Heart left ventricle (tissue), 16 donors: ENCODE results near the gene CELF2. TPM values are rescaled to one million over a fixed set of nuclear protein-coding genes. Genes with fewer than 3 reads are reported as not detected.

ENCODE experiments used
- ATAC-seq, 4 donors: fragments of 200-7000 bp; cut with Tn5 transposase; one replicate each; pipeline ENCODE4 v1.9.1; 2020 to 2022; ENCODE audit warnings: moderate library complexity in 4 of 4, mild to moderate bottlenecking in 3 of 4, moderate number of reproducible peaks in 1 of 4
- DNase-seq, 5 donors: peaks; one replicate each; pipeline ENCODE4 v3.0.0-alpha.2; 2020
- H3K27ac ChIP-seq, 12 donors: fragments of 200-600 bp; sonication (generic) in 4 of 12; one replicate each; pipeline versions ENCODE4 v1.5.0 to v1.8.0; 2016 to 2022; ENCODE audit warnings: mild to moderate bottlenecking in 2 of 12
- H3K27me3 ChIP-seq, 9 donors: fragments of 200-600 bp; sonication (generic) in 2 of 9; one replicate each; pipeline versions ENCODE4 v1.5.1 to v1.8.0; 2016 to 2022; ENCODE audit warnings: mild to moderate bottlenecking in 3 of 9
- H3K36me3 ChIP-seq, 9 donors: fragments of 200-600 bp; sonication (generic) in 2 of 9; one replicate each; pipeline versions ENCODE4 v1.5.0 to v1.8.0; 2018 to 2022; ENCODE audit warnings: mild to moderate bottlenecking in 2 of 9
- H3K4me1 ChIP-seq, 12 donors: fragments of 200-600 bp; sonication (generic) in 4 of 12; one replicate each; pipeline versions ENCODE4 v1.5.0 to v1.8.0; 2016 to 2022; ENCODE audit warnings: mild to moderate bottlenecking in 3 of 12
- H3K4me3 ChIP-seq, 12 donors: fragments of 200-600 bp; sonication (generic) in 4 of 12; one replicate each; pipeline versions ENCODE4 v1.5.0 to v1.8.0; 2017 to 2022; ENCODE audit warnings: mild to moderate bottlenecking in 9 of 12, moderate library complexity in 4 of 12
- H3K9me3 ChIP-seq, 12 donors: fragments of 200-600 bp; sonication (generic) in 4 of 12; one replicate each; pipeline versions ENCODE4 v1.5.0 to v1.8.0; 2016 to 2022; ENCODE audit warnings: mild to moderate bottlenecking in 1 of 12
- POLR2A ChIP-seq, 2 donors: fragments of 450-650 bp; IDR thresholded peaks; one replicate each; pipeline ENCODE4 v1.6.1; 2017; ENCODE audit warnings: antibody characterized with exemption in 2 of 2, mild to moderate bottlenecking in 2 of 2, moderate library complexity in 2 of 2
- WGBS, 4 donors: extraction: QIAGEN DNeasy Blood & Tissue Kit in 2 of 4; methylation state at CpG; one replicate each; pipeline versions ENCODE4 v1.1.5 to v1.1.7; 2013 to 2018; 5-methylcytosine and 5-hydroxymethylcytosine counted together
- intact Hi-C, 10 donors: fragments of 100-400 bp; cut with DNase I; formaldehyde crosslinking; loops; one replicate each; pipeline versions ENCODE4 v1.11.1 to v1.14.2; 2022
- polyA plus RNA-seq, 2 donors: library from polyadenylated mRNA; stranded (reverse); fragments of 200-250 nt; gene quantifications; one replicate each; pipeline ENCODE4 v1.2.3, GENCODE V29; 2013
- total RNA-seq, 9 donors: library from RNA; depleted of rRNA in 2 of 9; stranded (reverse); fragments of >200 nt in 2 of 9; fragmentation: NEBNext Ultra II Directional in 3 of 9; extraction: Animal tissue kit (Norgen Biotek cat#: 25700) in 3 of 9; gene quantifications; one replicate each; pipeline versions ENCODE4 v1.1.0 to v1.2.4, GENCODE V29; 2016 to 2023
- TF ChIP-seq, protein P1 (sequence below), 12 donors: fragments of 200-600 bp; sonication (generic) in 4 of 12; IDR thresholded peaks; one replicate each; pipeline versions ENCODE4 v1.5.0 to v1.8.0; 2018 to 2022; ENCODE audit warnings: antibody characterized with exemption in 12 of 12, mild to moderate bottlenecking in 5 of 12
- donor health status: ischemic (EF 13 %, LVEDD 7.1; RV severe dilation, severe dysfunction).
- donor health status: healthy with polysubstance abuse.
- donor health status: DM: no; HTN: yes; CAD: no.
- donor health status: DM: no; HTN: no; CAD: no.
- donor health status: ischemic (EF 25% LVEDD 6.9; RV normal size, moderate dysfunction).
- donor health status: ischemic (EF 25% LVEDD 5.7; RV mildly dilated, moderate dysfunction).
- donor health status: healthy.
- donor health status: DM: yes; HTN: yes; CAD: no.
- donor health status: ischemic (EF 35%, LVEDD 5.7; RV mildly dilated, moderate dysfunction).
- donor health status: nonischemic (EF 11% LVEDD 7.7; RV severe dilation, severe dysfunction).
- donor health status: DM: yes; HTN: yes; CAD: no.
- donor health status: PGD.
- donor health status: ischemic (EF 29% LVEDD 5.4; RV normal size, mild dysfunction).
- donor health status: nonischemic (EF 23%, LVEDD 6.1; RV moderate dilation, normal function).

Gene CELF2
- total and polyA plus RNA-seq, 11 donors: 14.2 to 103 (median 67.1) TPM

DNA sequence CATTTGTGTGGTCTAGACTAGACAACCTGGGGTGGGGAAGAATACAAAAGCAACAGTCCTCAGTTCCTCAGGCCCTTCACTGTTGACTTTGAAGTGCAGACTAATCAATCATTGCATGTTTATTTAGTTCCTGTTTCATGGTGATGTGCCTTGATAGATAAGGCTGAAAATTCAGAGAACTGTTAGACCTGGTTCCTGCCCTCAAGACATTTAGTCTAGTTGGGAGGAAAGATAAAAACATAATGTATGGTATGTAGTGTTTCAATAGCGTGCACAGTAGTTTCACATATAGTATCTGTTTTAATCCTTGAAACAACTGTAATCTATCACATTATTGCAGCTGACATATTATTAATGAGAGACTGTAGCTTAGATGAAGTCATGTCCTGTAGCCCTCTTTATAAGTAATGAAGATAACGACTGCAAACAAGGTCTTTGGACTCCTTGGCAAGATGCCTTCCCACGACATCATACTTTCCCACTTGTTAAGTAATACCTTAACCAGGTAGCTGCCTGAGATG, 124.0 kb downstream of the CELF2 start:
- intact Hi-C loops: no loop called here
- DNase-seq (no peak), ATAC-seq (no peak)
- no peak for TF ChIP-seq POLR2A (IDR thresholded peaks at IDR 0.05)
- TF ChIP-seq, protein P1, sequence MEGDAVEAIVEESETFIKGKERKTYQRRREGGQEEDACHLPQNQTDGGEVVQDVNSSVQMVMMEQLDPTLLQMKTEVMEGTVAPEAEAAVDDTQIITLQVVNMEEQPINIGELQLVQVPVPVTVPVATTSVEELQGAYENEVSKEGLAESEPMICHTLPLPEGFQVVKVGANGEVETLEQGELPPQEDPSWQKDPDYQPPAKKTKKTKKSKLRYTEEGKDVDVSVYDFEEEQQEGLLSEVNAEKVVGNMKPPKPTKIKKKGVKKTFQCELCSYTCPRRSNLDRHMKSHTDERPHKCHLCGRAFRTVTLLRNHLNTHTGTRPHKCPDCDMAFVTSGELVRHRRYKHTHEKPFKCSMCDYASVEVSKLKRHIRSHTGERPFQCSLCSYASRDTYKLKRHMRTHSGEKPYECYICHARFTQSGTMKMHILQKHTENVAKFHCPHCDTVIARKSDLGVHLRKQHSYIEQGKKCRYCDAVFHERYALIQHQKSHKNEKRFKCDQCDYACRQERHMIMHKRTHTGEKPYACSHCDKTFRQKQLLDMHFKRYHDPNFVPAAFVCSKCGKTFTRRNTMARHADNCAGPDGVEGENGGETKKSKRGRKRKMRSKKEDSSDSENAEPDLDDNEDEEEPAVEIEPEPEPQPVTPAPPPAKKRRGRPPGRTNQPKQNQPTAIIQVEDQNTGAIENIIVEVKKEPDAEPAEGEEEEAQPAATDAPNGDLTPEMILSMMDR (IDR thresholded peaks at IDR 0.05): no peak
- no peaks in the 10 kb centered on the region for H3K9me3 ChIP-seq
- no peak overlapping the region for H3K4me3 ChIP-seq
- 43 to 56% (median 50%) methylated on average over 3 of the region's 3 CpGs for WGBS, 4 donors
- H3K4me1 ChIP-seq: peaks cover 0 to 42% (median 24%) of the 10 kb centered on the region in 12 donors
- H3K27ac ChIP-seq: no peak overlapping the region
- H3K27me3 ChIP-seq: no peaks in the 10 kb centered on the region
- no peaks in the 10 kb centered on the region for H3K36me3 ChIP-seq

DNA sequence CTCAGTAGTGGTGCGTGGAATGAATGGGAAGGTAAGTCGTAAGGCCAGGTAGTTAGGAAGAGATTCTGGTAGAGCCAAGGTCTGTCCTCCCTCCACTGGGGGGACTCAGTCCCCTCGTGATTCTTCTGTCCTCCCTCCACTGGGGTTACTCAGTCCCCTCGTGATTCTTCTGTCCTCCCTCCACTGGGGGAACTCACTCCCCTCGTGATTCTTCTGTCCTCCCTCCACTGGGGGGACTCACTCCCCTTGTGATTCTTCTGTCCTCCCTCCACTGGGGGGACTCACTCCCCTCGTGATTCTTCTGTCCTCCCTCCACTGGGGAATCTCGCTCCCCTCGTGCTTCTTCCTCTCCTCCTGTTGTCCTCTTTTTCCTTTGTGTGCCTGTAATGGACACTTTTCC, 125.1 kb downstream of the CELF2 start:
- H3K27me3 ChIP-seq: no peaks in the 10 kb centered on the region
- 88 to 91% (median 89%) methylated on average over 8 of the region's 8 CpGs for WGBS, 4 donors
- intact Hi-C loops: no loop called here

DNA sequence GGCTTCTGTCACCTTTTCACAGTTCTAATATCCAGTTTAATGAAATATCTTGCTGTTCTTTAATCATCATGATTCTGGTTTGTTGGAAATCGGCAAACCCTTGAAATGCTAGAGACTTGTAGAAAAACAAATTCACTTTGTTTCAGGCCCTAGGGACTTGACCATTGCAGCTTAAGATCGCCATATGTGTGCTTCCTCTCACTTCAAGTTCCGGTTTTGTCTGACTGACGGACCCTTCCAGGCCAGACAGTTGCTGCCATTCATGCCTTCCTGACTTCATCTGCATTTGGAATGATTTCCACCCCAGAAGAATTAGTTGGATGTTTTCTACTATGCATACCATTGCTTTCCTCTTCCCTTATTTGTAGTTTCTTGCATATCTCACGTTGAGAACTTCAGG, 125.6 kb downstream of the CELF2 start:
- intact Hi-C loops: no loop called here
- TF ChIP-seq POLR2A (IDR thresholded peaks at IDR 0.05): no peak
- TF ChIP-seq, protein P1 (IDR thresholded peaks at IDR 0.05): no peak
- Histone ChIP-seq H3K36me3 (no peaks in the 10 kb centered on the region), H3K27me3 (no peaks in the 10 kb centered on the region), H3K4me1 (peaks cover 0 to 59% (median 38%) of the 10 kb centered on the region in 12 donors), H3K27ac (peak overlapping the region in 1 of 12 donors; percentile 82), H3K9me3 (no peaks in the 10 kb centered on the region), H3K4me3 (no peak overlapping the region)
- ATAC-seq (no peak), DNase-seq (no peak)
- 72 to 86% (median 76%) methylated on average over 5 of the region's 5 CpGs for WGBS, 4 donors

More for the DNA sequence above, 125.1 kb downstream of the CELF2 start:
- H3K36me3 ChIP-seq: no peaks in the 10 kb centered on the region
- ATAC-seq (no peak), DNase-seq (no peak)
- H3K27ac ChIP-seq: peak overlapping the region in 1 of 12 donors; percentile 82
- H3K4me3 ChIP-seq: no peak overlapping the region
- H3K4me1 ChIP-seq: peaks cover 0 to 54% (median 35%) of the 10 kb centered on the region in 12 donors
- H3K9me3 ChIP-seq: no peaks in the 10 kb centered on the region
- TF ChIP-seq, protein P1 (IDR thresholded peaks at IDR 0.05): no peak
- TF ChIP-seq POLR2A (IDR thresholded peaks at IDR 0.05): no peak

DNA sequence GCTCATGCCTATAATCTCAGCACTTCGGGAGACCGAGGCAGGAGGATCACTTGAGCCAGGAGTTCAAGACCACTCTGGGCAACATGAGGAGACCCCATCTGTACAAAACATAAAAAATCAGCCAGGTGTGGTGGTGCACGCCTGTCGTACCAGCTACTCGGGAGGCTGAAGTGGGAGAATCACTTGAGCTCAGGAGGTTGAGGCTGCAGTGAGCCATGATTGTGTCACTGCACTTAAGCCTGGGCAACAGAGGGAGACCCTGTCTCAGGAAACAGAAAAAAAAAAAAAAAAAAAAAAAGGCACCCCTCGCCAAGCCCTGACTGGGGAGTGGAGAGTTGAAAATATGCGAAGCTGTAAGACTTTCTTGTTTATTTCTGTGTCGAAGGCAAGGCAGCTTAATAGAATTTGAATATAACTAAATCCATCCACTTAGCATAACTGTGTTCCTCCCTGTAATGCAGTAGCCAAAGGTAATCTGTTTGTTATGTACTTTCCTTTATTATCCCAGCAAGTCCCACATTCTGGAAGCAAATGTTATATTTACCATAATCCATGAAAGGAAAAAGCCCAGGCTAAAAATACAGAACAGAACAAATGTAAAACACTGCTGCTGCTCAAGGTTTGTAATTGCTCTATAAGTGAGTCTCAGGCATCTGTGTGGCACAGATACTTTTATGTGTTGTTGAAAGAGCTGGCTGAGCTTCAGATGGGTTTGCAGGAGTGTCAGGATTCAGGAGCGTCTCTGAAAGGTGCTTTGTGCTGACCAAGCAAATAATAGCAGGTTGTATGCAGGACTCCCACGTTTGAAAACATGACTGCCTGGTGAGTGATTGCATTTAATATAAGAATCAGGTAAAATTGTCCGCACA, 127.2 kb downstream of the CELF2 start:
- no peak for ATAC-seq
- Histone ChIP-seq H3K4me3 (peak overlapping the region in 2 of 12 donors; percentile 8 to 38), H3K27me3 (no peaks in the 10 kb centered on the region), H3K36me3 (no peaks in the 10 kb centered on the region), H3K27ac (peak overlapping the region in 10 of 12 donors; percentile 28 to 82 (median 53)), H3K9me3 (no peaks in the 10 kb centered on the region), H3K4me1 (peaks cover 4 to 75% (median 52%) of the 10 kb centered on the region in 12 donors)
- DNase-seq: no peak
- TF ChIP-seq POLR2A (IDR thresholded peaks at IDR 0.05): no peak
- TF ChIP-seq, protein P1 (IDR thresholded peaks at IDR 0.05): no peak
- intact Hi-C loops: loop anchor here in 1 of 10 donors (5.0 kb wide), 1 partner anchor 103 kb away; no protein-coding TSS in a partner anchor
- WGBS, 4 donors: 69 to 74% (median 72%) methylated on average over 11 of the region's 11 CpGs
